ENCODE data around the gene GNAS-AS1. TPM values are rescaled to one million over a fixed set of nuclear protein-coding genes. Genes with fewer than 3 reads are reported as not detected.

The GNAS-AS1 gene
- total and polyA plus RNA-seq, 2 experiments from 2014 or later = 12.3 to 15.0 TPM

DNA sequence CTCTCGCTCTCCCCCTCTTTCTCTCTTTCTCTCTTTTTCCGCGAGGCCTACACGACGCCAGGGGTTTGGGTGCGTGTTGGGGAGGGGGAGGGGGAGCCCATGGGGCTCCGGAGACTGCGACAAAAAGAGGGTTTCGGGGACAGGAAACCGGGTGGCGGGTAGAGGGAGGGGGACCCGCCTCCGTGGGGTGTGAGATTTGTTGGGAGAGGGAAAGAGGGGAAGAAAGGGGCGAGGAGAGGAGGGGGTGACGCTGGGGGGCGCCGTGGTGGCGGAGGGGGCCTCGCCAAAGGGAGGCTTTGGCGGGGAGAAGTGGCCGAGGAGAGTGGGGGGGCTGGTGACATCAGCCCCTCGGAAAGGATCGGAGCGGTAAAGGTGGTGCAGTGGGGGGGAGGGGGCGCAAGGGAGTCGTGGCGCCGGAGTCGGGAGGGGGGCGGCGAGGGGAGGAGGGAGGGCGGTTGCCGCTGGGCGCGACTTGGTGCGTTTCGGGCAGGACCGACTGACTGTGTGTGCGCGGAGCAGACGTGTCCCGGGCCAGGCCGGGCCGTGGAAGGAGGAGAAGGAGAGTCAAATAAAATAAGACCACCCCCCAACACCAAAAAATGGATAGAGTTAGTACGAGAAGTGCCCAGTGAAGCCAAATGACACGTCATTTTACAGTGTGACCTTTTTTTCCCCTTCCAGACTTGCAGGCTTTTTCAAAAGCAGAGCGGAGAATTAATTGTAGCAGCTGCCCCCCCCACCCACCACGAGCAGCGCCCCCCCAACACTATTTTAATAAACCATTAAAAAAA, 41.6 kb upstream of the GNAS-AS1 start (continued):
- TF ChIP-seq, protein P1, sequence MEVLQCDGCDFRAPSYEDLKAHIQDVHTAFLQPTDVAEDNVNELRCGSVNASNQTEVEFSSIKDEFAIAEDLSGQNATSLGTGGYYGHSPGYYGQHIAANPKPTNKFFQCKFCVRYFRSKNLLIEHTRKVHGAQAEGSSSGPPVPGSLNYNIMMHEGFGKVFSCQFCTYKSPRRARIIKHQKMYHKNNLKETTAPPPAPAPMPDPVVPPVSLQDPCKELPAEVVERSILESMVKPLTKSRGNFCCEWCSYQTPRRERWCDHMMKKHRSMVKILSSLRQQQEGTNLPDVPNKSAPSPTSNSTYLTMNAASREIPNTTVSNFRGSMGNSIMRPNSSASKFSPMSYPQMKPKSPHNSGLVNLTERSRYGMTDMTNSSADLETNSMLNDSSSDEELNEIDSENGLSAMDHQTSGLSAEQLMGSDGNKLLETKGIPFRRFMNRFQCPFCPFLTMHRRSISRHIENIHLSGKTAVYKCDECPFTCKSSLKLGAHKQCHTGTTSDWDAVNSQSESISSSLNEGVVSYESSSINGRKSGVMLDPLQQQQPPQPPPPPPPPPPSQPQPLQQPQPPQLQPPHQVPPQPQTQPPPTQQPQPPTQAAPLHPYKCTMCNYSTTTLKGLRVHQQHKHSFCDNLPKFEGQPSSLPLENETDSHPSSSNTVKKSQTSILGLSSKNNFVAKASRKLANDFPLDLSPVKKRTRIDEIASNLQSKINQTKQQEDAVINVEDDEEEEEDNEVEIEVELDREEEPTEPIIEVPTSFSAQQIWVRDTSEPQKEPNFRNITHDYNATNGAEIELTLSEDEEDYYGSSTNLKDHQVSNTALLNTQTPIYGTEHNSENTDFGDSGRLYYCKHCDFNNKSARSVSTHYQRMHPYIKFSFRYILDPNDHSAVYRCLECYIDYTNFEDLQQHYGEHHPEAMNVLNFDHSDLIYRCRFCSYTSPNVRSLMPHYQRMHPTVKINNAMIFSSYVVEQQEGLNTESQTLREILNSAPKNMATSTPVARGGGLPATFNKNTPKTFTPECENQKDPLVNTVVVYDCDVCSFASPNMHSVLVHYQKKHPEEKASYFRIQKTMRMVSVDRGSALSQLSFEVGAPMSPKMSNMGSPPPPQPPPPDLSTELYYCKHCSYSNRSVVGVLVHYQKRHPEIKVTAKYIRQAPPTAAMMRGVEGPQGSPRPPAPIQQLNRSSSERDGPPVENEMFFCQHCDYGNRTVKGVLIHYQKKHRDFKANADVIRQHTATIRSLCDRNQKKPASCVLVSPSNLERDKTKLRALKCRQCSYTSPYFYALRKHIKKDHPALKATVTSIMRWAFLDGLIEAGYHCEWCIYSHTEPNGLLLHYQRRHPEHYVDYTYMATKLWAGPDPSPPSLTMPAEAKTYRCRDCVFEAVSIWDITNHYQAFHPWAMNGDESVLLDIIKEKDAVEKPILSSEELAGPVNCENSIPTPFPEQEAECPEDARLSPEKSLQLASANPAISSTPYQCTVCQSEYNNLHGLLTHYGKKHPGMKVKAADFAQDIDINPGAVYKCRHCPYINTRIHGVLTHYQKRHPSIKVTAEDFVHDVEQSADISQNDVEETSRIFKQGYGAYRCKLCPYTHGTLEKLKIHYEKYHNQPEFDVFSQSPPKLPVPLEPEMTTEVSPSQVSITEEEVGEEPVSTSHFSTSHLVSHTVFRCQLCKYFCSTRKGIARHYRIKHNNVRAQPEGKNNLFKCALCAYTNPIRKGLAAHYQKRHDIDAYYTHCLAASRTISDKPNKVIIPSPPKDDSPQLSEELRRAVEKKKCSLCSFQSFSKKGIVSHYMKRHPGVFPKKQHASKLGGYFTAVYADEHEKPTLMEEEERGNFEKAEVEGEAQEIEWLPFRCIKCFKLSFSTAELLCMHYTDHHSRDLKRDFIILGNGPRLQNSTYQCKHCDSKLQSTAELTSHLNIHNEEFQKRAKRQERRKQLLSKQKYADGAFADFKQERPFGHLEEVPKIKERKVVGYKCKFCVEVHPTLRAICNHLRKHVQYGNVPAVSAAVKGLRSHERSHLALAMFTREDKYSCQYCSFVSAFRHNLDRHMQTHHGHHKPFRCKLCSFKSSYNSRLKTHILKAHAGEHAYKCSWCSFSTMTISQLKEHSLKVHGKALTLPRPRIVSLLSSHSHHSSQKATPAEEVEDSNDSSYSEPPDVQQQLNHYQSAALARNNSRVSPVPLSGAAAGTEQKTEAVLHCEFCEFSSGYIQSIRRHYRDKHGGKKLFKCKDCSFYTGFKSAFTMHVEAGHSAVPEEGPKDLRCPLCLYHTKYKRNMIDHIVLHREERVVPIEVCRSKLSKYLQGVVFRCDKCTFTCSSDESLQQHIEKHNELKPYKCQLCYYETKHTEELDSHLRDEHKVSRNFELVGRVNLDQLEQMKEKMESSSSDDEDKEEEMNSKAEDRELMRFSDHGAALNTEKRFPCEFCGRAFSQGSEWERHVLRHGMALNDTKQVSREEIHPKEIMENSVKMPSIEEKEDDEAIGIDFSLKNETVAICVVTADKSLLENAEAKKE (CRISPR knock-in tag; IDR thresholded peaks at IDR 0.05) = no peak

- H3K4me3 Mint-ChIP-seq = peak overlapping the region; percentile 95
- Histone ChIP-seq H4K20me1 (replicated peaks; ENCODE audit: insufficient read depth) (peaks cover 9% of the 10 kb centered on the region), H3K4me3 (peak overlapping the region; percentile 83), H2AFZ (no peak overlapping the region), H3F3A (replicated peaks; ENCODE audit: low read depth) (peaks cover 6% of the 10 kb centered on the region; the same call in 1 of the 2 replicates), H3K27ac (ENCODE audit: low read depth) (peak overlapping the region; percentile 97), H3K9me2 (ENCODE audit: insufficient read depth) (no peaks in the 10 kb centered on the region), H3K4me1 (ENCODE audit: insufficient read depth) (peaks cover 45% of the 10 kb centered on the region), H3K36me3 (ENCODE audit: insufficient read depth) (no peaks in the 10 kb centered on the region), H3K27me3 (ENCODE audit: insufficient read depth) (peaks cover 8% of the 10 kb centered on the region), H3K79me2 (replicated peaks; ENCODE audit: insufficient read depth) (peaks cover 60% of the 10 kb centered on the region), H3K4me2 (peak overlapping the region; percentile 62)
- H3K9me3 Mint-ChIP-seq = no peaks in the 10 kb centered on the region; the same call in 1 of the 3 replicates
- peaks cover 19% of the 10 kb centered on the region for H3K27me3 Mint-ChIP-seq (ENCODE audit: insufficient read depth, low read depth, poor library complexity)
- peak overlapping the region; percentile 97 for H3K27ac Mint-ChIP-seq
- peaks cover 43% of the 10 kb centered on the region for H3K36me3 Mint-ChIP-seq (ENCODE audit: low read depth)
- H3K4me1 Mint-ChIP-seq = peaks cover 45% of the 10 kb centered on the region
- DNase-seq (ENCODE audit: low spot score) = peak; percentile 65
- no peak for ATAC-seq
- TF ChIP-seq POLR2AphosphoS5 (IDR thresholded peaks at IDR 0.05; ENCODE audit: low read depth) = peak; percentile 13; the same call in 1 of the 2 replicates
- no peak for TF ChIP-seq ETS1 (IDR thresholded peaks at IDR 0.05)
These were observed 41.0 kb upstream of the GNAS-AS1 start for GRCh38 chr20:58891718-58892140.
